GM12892 (cell line): ENCODE measurements around the gene VCL.

Source experiments
- POLR2A ChIP-seq: IDR thresholded peaks from 2 replicates; pipeline ENCODE4 v1.6.1; 2011; ENCODE audit warnings: low read depth, low read length, control low read depth
- POLR2AphosphoS5 ChIP-seq: IDR thresholded peaks from 2 replicates; pipeline ENCODE4 v1.6.1; 2011; ENCODE audit warnings: low read depth, low read length, control low read depth

- TF ChIP-seq POLR2AphosphoS5, result no peak
- TF ChIP-seq POLR2A, result no peak
Observed at GRCh38 chr10:74055383-74056049, 57.6 kb downstream of the VCL start.
